ENCODE data around the gene MB21D2. TPM values are rescaled to one million over a fixed set of nuclear protein-coding genes. Genes with fewer than 3 reads are reported as not detected.

MB21D2 gene
- total RNA-seq, 1 donor from 2014 or later: 15.1 TPM

DNA sequence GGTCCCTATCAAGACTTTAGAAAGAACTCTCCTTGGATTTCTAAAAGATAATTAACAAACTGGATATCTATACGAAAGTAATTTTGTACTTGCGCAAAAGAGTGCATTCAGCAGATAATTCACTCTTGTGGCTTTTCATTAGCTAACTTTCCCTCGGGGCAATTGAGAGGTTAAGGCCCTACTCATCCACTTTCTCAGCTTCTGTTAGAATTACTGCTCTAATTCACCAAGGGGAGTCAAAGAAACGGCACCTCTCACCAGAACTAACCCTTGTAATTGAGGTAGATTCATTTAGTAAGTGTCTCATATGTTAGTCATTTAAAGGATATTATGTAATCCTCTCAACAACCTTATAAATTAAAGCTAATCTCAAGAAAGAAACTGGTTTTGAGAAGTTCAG lies 22.5 kb upstream of the MB21D2 start:
- H2AFZ ChIP-seq (replicated peaks): no peak overlapping the region

DNA sequence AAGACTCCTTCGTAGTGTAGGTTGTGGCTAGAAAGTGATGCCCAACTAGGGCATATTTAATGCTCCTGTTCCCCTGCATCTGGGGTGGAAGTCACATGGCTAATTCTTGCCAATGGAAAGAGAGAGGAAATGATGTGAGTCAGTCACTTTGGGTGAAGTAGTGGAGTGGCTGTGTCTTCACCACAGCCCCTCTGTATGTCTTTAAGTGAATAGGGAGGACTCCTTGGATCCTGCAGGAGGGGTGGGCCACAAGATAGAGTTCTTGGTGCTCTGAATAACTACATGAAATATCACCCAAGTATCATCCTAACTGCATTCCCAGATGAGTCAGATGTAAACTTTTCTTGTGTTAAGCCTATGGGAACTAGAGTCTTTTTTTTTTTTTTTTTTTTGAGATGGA lies 17.8 kb upstream of the MB21D2 start:
- DNase-seq (ENCODE audit: low spot score): no peak

More for the DNA sequence above, 22.5 kb upstream of the MB21D2 start:
- Histone ChIP-seq H3K79me2 (ENCODE audit: low read depth) (no peaks in the 10 kb centered on the region), H3K27ac (no peak overlapping the region), H3K9me3 (ENCODE audit: low read depth) (no peaks in the 10 kb centered on the region), H3K4me3 (no peak overlapping the region), H3K9ac (no peak overlapping the region), H3K27me3 (no peaks in the 10 kb centered on the region), H3K4me2 (no peak overlapping the region), H3K36me3 (no peaks in the 10 kb centered on the region), H3K4me1 (peaks cover 3% of the 10 kb centered on the region), H4K20me1 (ENCODE audit: low read depth) (no peaks in the 10 kb centered on the region), H3F3A (ENCODE audit: low read depth) (no peaks in the 10 kb centered on the region)
- DNase-seq (ENCODE audit: low spot score): no peak
- TF ChIP-seq EZH2 (IDR thresholded peaks at IDR 0.05) (no peak), EZH2phosphoT487 (IDR thresholded peaks at IDR 0.05) (no peak)
- TF ChIP-seq, protein P1, sequence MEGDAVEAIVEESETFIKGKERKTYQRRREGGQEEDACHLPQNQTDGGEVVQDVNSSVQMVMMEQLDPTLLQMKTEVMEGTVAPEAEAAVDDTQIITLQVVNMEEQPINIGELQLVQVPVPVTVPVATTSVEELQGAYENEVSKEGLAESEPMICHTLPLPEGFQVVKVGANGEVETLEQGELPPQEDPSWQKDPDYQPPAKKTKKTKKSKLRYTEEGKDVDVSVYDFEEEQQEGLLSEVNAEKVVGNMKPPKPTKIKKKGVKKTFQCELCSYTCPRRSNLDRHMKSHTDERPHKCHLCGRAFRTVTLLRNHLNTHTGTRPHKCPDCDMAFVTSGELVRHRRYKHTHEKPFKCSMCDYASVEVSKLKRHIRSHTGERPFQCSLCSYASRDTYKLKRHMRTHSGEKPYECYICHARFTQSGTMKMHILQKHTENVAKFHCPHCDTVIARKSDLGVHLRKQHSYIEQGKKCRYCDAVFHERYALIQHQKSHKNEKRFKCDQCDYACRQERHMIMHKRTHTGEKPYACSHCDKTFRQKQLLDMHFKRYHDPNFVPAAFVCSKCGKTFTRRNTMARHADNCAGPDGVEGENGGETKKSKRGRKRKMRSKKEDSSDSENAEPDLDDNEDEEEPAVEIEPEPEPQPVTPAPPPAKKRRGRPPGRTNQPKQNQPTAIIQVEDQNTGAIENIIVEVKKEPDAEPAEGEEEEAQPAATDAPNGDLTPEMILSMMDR (IDR thresholded peaks at IDR 0.05): no peak
- no peaks in the 10 kb centered on the region for H3K4me1 Mint-ChIP-seq
- peaks cover 2% of the 10 kb centered on the region for H3K27me3 Mint-ChIP-seq (ENCODE audit: insufficient read depth, low read depth)
- H3K27ac Mint-ChIP-seq: no peak overlapping the region
- peaks cover 2% of the 10 kb centered on the region for H3K9me3 Mint-ChIP-seq
- no peak overlapping the region for H3K4me3 Mint-ChIP-seq
- no peaks in the 10 kb centered on the region for H3K36me3 Mint-ChIP-seq

DNA sequence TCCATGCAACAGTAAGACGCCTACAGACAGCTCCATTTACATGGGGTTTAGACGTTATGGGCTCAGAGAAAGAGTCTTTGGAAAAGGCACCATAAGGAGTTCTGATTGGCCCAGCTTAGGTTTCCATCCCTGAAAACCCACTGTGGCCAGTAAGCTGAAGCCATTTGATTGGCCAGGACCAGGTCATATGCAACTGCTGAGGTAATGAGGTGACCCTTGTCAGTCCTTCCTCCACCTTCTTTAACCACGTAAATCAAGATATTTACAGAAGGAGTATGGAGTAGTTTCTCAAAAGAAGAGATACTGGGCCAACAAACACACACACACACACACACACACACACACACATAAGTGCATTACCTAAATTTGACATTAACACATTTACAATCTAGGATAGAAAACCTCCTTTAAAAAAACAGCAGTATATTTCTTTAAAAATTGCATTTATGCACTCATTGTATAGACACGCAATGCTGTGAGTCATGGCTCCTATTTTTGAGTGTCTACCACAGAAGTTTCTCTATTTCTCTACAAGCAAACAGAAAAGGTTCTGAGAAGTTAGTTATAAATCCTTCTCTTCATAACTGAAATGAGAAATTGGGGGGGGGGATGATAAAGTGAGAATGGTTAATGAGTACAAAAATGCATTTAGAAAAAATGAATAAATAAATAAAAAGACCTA lies 16.3 kb upstream of the MB21D2 start:
- H3K36me3 Mint-ChIP-seq: no peaks in the 10 kb centered on the region
- H3K4me3 ChIP-seq: no peak overlapping the region
- no peak overlapping the region for H3K4me2 ChIP-seq
- H3K27ac ChIP-seq: no peak overlapping the region
- no peaks in the 10 kb centered on the region for H3K4me1 Mint-ChIP-seq
- H2AFZ ChIP-seq (replicated peaks): no peak overlapping the region
- H3K4me1 ChIP-seq: no peaks in the 10 kb centered on the region
- TF ChIP-seq, protein P1 (IDR thresholded peaks at IDR 0.05): no peak
- TF ChIP-seq EZH2phosphoT487 (IDR thresholded peaks at IDR 0.05): no peak
- no peak for TF ChIP-seq EZH2 (IDR thresholded peaks at IDR 0.05)
- H4K20me1 ChIP-seq (ENCODE audit: low read depth): no peaks in the 10 kb centered on the region
- H3K9me3 ChIP-seq (ENCODE audit: low read depth): no peaks in the 10 kb centered on the region
- H3K79me2 ChIP-seq (ENCODE audit: low read depth): no peaks in the 10 kb centered on the region
- H3K27me3 ChIP-seq: no peaks in the 10 kb centered on the region
- no peak for DNase-seq (ENCODE audit: low spot score)
- H3K27me3 Mint-ChIP-seq (ENCODE audit: insufficient read depth, low read depth): peaks cover 6% of the 10 kb centered on the region
- no peak overlapping the region for H3K9ac ChIP-seq
- no peaks in the 10 kb centered on the region for H3K36me3 ChIP-seq
- peaks cover 2% of the 10 kb centered on the region for H3K9me3 Mint-ChIP-seq
- H3F3A ChIP-seq (ENCODE audit: low read depth): no peaks in the 10 kb centered on the region
- H3K4me3 Mint-ChIP-seq: no peak overlapping the region
- no peak overlapping the region for H3K27ac Mint-ChIP-seq

More for the DNA sequence above, 17.8 kb upstream of the MB21D2 start:
- no peak overlapping the region for H2AFZ ChIP-seq (replicated peaks)
- H3K36me3 ChIP-seq: no peaks in the 10 kb centered on the region
- no peaks in the 10 kb centered on the region for H3K9me3 ChIP-seq (ENCODE audit: low read depth)
- H3K27ac Mint-ChIP-seq: no peak overlapping the region
- H3K4me1 Mint-ChIP-seq: no peaks in the 10 kb centered on the region
- no peaks in the 10 kb centered on the region for H3F3A ChIP-seq (ENCODE audit: low read depth)
- no peaks in the 10 kb centered on the region for H4K20me1 ChIP-seq (ENCODE audit: low read depth)
- H3K27ac ChIP-seq: no peak overlapping the region
- no peak overlapping the region for H3K4me2 ChIP-seq
- no peak overlapping the region for H3K4me3 ChIP-seq
- no peaks in the 10 kb centered on the region for H3K36me3 Mint-ChIP-seq
- H3K27me3 ChIP-seq: no peaks in the 10 kb centered on the region
- TF ChIP-seq, protein P1 (IDR thresholded peaks at IDR 0.05): no peak
- TF ChIP-seq EZH2 (IDR thresholded peaks at IDR 0.05) (no peak), EZH2phosphoT487 (IDR thresholded peaks at IDR 0.05) (no peak)
- peaks cover 2% of the 10 kb centered on the region for H3K9me3 Mint-ChIP-seq
- H3K27me3 Mint-ChIP-seq (ENCODE audit: insufficient read depth, low read depth): peaks cover 6% of the 10 kb centered on the region
- H3K4me1 ChIP-seq: no peaks in the 10 kb centered on the region
- no peak overlapping the region for H3K4me3 Mint-ChIP-seq
- H3K9ac ChIP-seq: no peak overlapping the region
- H3K79me2 ChIP-seq (ENCODE audit: low read depth): no peaks in the 10 kb centered on the region
